IMR-90 (cell line): ENCODE data around the gene TMEM184B. TPM values are rescaled to one million over a fixed set of nuclear protein-coding genes. Genes with fewer than 3 reads are reported as not detected.

Experiments used
- ATAC-seq: fragments of 200-7000 bp; cut with Tn5 transposase; 2 replicates; pipeline ENCODE4 v1.9.1; 2020; ENCODE audit warnings: low read depth, mild to moderate bottlenecking, moderate library complexity
- BruUV-seq: library from RNA; stranded (reverse); fragments of 400-500 nt; replicated peaks from 2 replicates; lab custom pipeline; 2021; lab: Mats Ljungman, UMichigan
- CTCF ChIA-PET: fragments of 300-600 bp; formaldehyde crosslinking; extraction: SDS; loops from one replicate; lab custom pipeline; 2021; ENCODE audit warnings: antibody characterized with exemption; lab: Yijun Ruan, JAX
- POLR2A ChIA-PET: fragments of 300-600 bp; sonication (Branson Sonifier 250); formaldehyde crosslinking; loops from one replicate; lab custom pipeline; 2022; ENCODE audit warnings: antibody characterized with exemption; ENCODE audit not compliant: unreplicated experiment; lab: Charles Lee
- DNase-seq: peaks from one replicate; pipeline ENCODE4 v3.0.0; 2013
- H2AFZ ChIP-seq: replicated peaks from 2 replicates; pipeline ENCODE3; 2013; ENCODE audit warnings: low read length, mild to moderate bottlenecking; ENCODE audit not compliant: poor library complexity
- H2AK5ac ChIP-seq: 2 replicates; pipeline ENCODE4 v1.6.1; 2013; ENCODE audit warnings: low read depth, low read length, inconsistent platforms
- H2AK9ac ChIP-seq: replicated peaks from 2 replicates; pipeline ENCODE3; 2013; ENCODE audit warnings: mild to moderate bottlenecking, low read depth, low read length, moderate library complexity; ENCODE audit not compliant: poor library complexity
- H2BK120ac ChIP-seq: 2 replicates; pipeline ENCODE4 v1.6.1; 2013; ENCODE audit warnings: low read depth, low read length, inconsistent platforms
- H2BK15ac ChIP-seq: 3 replicates; pipeline ENCODE4 v1.6.1; 2013; ENCODE audit warnings: low read depth, low read length, inconsistent platforms
- H2BK20ac ChIP-seq: 2 replicates; pipeline ENCODE4 v1.6.1; 2013; ENCODE audit warnings: low read depth, mild to moderate bottlenecking, inconsistent platforms, low read length, moderate library complexity
- H2BK5ac ChIP-seq: 2 replicates; pipeline ENCODE4 v1.6.1; 2013; ENCODE audit warnings: mild to moderate bottlenecking, low read depth, low read length, inconsistent platforms; ENCODE audit not compliant: poor library complexity, severe bottlenecking
- H3K14ac ChIP-seq: replicated peaks from 2 replicates; pipeline ENCODE4 v1.6.1; 2013; ENCODE audit warnings: low read depth, low read length, inconsistent platforms
- H3K18ac ChIP-seq: 2 replicates; pipeline ENCODE4 v1.6.1; 2013; ENCODE audit warnings: low read depth, low read length, control low read depth
- H3K23ac ChIP-seq: 2 replicates; pipeline ENCODE4 v1.6.1; 2013; ENCODE audit warnings: low read depth, low read length, inconsistent platforms
- H3K27ac ChIP-seq: 2 replicates; pipeline ENCODE4 v1.5.1; 2013; ENCODE audit warnings: mild to moderate bottlenecking, control low read depth, low read length; ENCODE audit not compliant: insufficient read depth
- H3K27me3 ChIP-seq: 2 replicates; pipeline ENCODE4 v1.6.1; 2013; ENCODE audit warnings: low read length; ENCODE audit not compliant: control insufficient read depth, insufficient read depth
- H3K36me3 ChIP-seq: 2 replicates; pipeline ENCODE4 v1.6.1; 2013; ENCODE audit warnings: low read length, mixed read lengths; ENCODE audit not compliant: control insufficient read depth, insufficient read depth
- H3K4ac ChIP-seq: 2 replicates; pipeline ENCODE4 v1.6.1; 2013; ENCODE audit warnings: low read depth, low read length, inconsistent platforms
- H3K4me1 ChIP-seq: 2 replicates; pipeline ENCODE4 v1.6.1; 2013; ENCODE audit warnings: low read length, mixed read lengths; ENCODE audit not compliant: control insufficient read depth, insufficient read depth
- H3K4me2 ChIP-seq: 2 replicates; pipeline ENCODE4 v1.6.1; 2013; ENCODE audit warnings: low read depth, mild to moderate bottlenecking, control low read depth, low read length, moderate library complexity
- H3K4me3 ChIP-seq: 2 replicates; pipeline ENCODE4 v1.5.1; 2013; ENCODE audit warnings: low read depth, mild to moderate bottlenecking, control low read depth, low read length, moderate library complexity; ENCODE audit not compliant: insufficient read depth
- H3K56ac ChIP-seq: 2 replicates; pipeline ENCODE4 v1.6.1; 2013; ENCODE audit warnings: low read length, inconsistent platforms; ENCODE audit not compliant: insufficient read depth; ENCODE audit errors: extremely low read depth
- H3K79me1 ChIP-seq, 2 experiments: 2 replicates each; pipeline ENCODE4 v1.6.1; 2013; ENCODE audit warnings: low read length in 2 of 2, inconsistent platforms in 1 of 2, low read depth in 1 of 2
- H3K9ac ChIP-seq: 2 replicates; pipeline ENCODE4 v1.6.1; 2013; ENCODE audit warnings: low read depth, low read length, control low read depth
- H3K9me1 ChIP-seq: 2 replicates; pipeline ENCODE4 v1.6.1; 2013; ENCODE audit warnings: low read length, inconsistent platforms; ENCODE audit not compliant: insufficient read depth
- H3K9me3 ChIP-seq: 2 replicates; pipeline ENCODE4 v1.6.1; 2013; ENCODE audit warnings: low read length; ENCODE audit not compliant: control insufficient read depth, insufficient read depth
- H4K20me1 ChIP-seq: 2 replicates; pipeline ENCODE4 v1.6.1; 2013; ENCODE audit warnings: low read length, inconsistent platforms; ENCODE audit not compliant: insufficient read depth
- H4K5ac ChIP-seq: 2 replicates; pipeline ENCODE4 v1.6.1; 2013; ENCODE audit warnings: mild to moderate bottlenecking, low read depth, low read length, control low read depth
- H4K8ac ChIP-seq, 2 experiments: 2 replicates each; pipeline ENCODE4 v1.6.1; 2013; ENCODE audit warnings: low read depth in 2 of 2, low read length in 2 of 2, control low read depth in 1 of 2, inconsistent platforms in 1 of 2
- H4K91ac ChIP-seq: 2 replicates; pipeline ENCODE4 v1.6.1; 2013; ENCODE audit warnings: low read depth, low read length, inconsistent platforms; ENCODE audit not compliant: insufficient read depth
- BHLHE40 ChIP-seq: fragments of 150-350 bp; IDR thresholded peaks from 2 replicates; pipeline ENCODE4 v1.6.1; 2016; ENCODE audit warnings: mild to moderate bottlenecking, low read depth, low read length
- CEBPB ChIP-seq: IDR thresholded peaks from 2 replicates; pipeline ENCODE4 v1.6.1; 2012; ENCODE audit warnings: low read depth, low read length, improper control_type of control experiment
- CHD1 ChIP-seq: IDR thresholded peaks from 2 replicates; pipeline ENCODE4 v1.6.1; 2012; ENCODE audit warnings: low read depth, low read length, improper control_type of control experiment
- CTCF ChIP-seq: conservative IDR thresholded peaks from 2 replicates; pipeline ENCODE4 v1.5.1; 2012; ENCODE audit warnings: mild to moderate bottlenecking, low read depth, low read length, improper control_type of control experiment
- ELK1 ChIP-seq: fragments of 150-350 bp; IDR thresholded peaks from 2 replicates; pipeline ENCODE4 v1.6.1; 2016; ENCODE audit warnings: low read depth, mild to moderate bottlenecking, low read length, moderate library complexity, borderline replicate concordance
- FOS ChIP-seq: fragments of 150-350 bp; IDR thresholded peaks from 2 replicates; pipeline ENCODE4 v1.6.1; 2016; ENCODE audit warnings: low read depth, low read length
- MAZ ChIP-seq: IDR thresholded peaks from 2 replicates; pipeline ENCODE4 v1.6.1; 2012; ENCODE audit warnings: low read depth, mild to moderate bottlenecking, low read length, improper control_type of control experiment, moderate library complexity, borderline replicate concordance
- MXI1 ChIP-seq: IDR thresholded peaks from 2 replicates; pipeline ENCODE4 v1.6.1; 2012; ENCODE audit warnings: low read depth, mild to moderate bottlenecking, low read length, moderate library complexity, borderline replicate concordance
- NFE2L2 ChIP-seq: fragments of 150-350 bp; IDR thresholded peaks from 2 replicates; pipeline ENCODE4 v1.6.1; 2016; ENCODE audit warnings: low read depth, mild to moderate bottlenecking, low read length
- RCOR1 ChIP-seq: IDR thresholded peaks from 2 replicates; pipeline ENCODE4 v1.6.1; 2012; ENCODE audit warnings: mild to moderate bottlenecking, low read length, improper control_type of control experiment; ENCODE audit not compliant: insufficient replicate concordance
- USF2 ChIP-seq: fragments of 150-350 bp; IDR thresholded peaks from 2 replicates; pipeline ENCODE4 v1.6.1; 2017; ENCODE audit warnings: mild to moderate bottlenecking, antibody characterized with exemption, low read length, low read depth
- WGBS, 2 experiments: methylation state at CpG; one replicate each; pipeline versions ENCODE4 v1.1.5 to v1.1.7; 2013; ENCODE audit warnings: missing lambda C conversion rate in 2 of 2; ENCODE audit not compliant: insufficient read length in 1 of 2; ENCODE audit errors: extremely low coverage in 2 of 2; 5-methylcytosine and 5-hydroxymethylcytosine counted together
- dilution Hi-C: fragments of 300-500 bp; cut with HindIII; formaldehyde crosslinking; loops from one replicate; pipeline ENCODE4 v1.14.3; 2018; ENCODE audit warnings: low sequenced_read_pairs; ENCODE audit not compliant: unreplicated experiment
- in situ Hi-C: fragments of 300-500 bp; cut with MboI; formaldehyde crosslinking; loops from 3 replicates; pipeline ENCODE4 v1.14.3; 2019; ENCODE audit warnings: low sequenced_read_pairs, inconsistent platforms, mixed read lengths
- intact Hi-C: fragments of 100-400 bp; cut with micrococcal nuclease; formaldehyde crosslinking; loops from 2 replicates; pipeline ENCODE4 v1.10.0; 2022
- polyA plus RNA-seq, 3 experiments: library from polyadenylated mRNA; depleted of rRNA; stranded (reverse); fragments of >200 nt; gene quantifications; 2 replicates each; pipeline ENCODE4 v1.2.3, GENCODE V29; 2012; ENCODE audit warnings: low replicate concordance in 1 of 3
- total RNA-seq: library from RNA; depleted of rRNA; stranded (reverse); fragments of >200 nt; gene quantifications from 2 replicates; pipeline ENCODE4 v1.2.3, GENCODE V29; 2012

Gene TMEM184B
- total and polyA plus RNA-seq, 2 of the 4 experiments (the other 2 are of a cell fraction): 9.1 to 81.1 TPM

- TF ChIP-seq CHD1: no peak
Observed at GRCh38 chr22:38298312-38299005, 25.6 kb upstream of the TMEM184B start (continued).

- no peak overlapping the region for H2BK5ac ChIP-seq
- no peak overlapping the region for H4K91ac ChIP-seq
- no peaks in the 10 kb centered on the region for H3K9me3 ChIP-seq
- H3K9ac ChIP-seq: no peak overlapping the region
- peaks cover 30 to 91% of the 10 kb centered on the region in 2 experiments for H3K79me1 ChIP-seq
- H4K8ac ChIP-seq: no peak overlapping the region
- no peak overlapping the region for H3K18ac ChIP-seq
- H2BK120ac ChIP-seq: no peak overlapping the region
- no peaks in the 10 kb centered on the region for H3K27me3 ChIP-seq
- H3K9me1 ChIP-seq: no peaks in the 10 kb centered on the region
- no peak overlapping the region for H2BK20ac ChIP-seq
- no peak overlapping the region for H2AK5ac ChIP-seq
- H3K36me3 ChIP-seq: peaks cover 96% of the 10 kb centered on the region
- peaks cover 3% of the 10 kb centered on the region; the same call in 1 of the 2 replicates for H3K4me1 ChIP-seq
- H4K5ac ChIP-seq: no peak overlapping the region
- H3K14ac ChIP-seq: no peak overlapping the region
- no peak overlapping the region for H2BK15ac ChIP-seq
- POLR2A ChIA-PET: no interaction called here
- no TSS peak for BruUV-seq
- in situ Hi-C loops: no loop called here
- H3K4ac ChIP-seq: no peak overlapping the region
- H2AK9ac ChIP-seq: peak overlapping the region; percentile 76
- H3K23ac ChIP-seq: no peak overlapping the region
- dilution Hi-C loops: no loop called here
- H4K20me1 ChIP-seq: peaks cover 93% of the 10 kb centered on the region
- DNase-seq (no peak), ATAC-seq (no peak)
- no peak overlapping the region for H3K4me2 ChIP-seq
- 84% methylated on average over 3 of the region's 4 CpGs; no CpG with 5 or more reads in 1 of the 2 experiments for WGBS, 2 experiments
- TF ChIP-seq BHLHE40: no peak
- TF ChIP-seq ELK1: no peak
- no peak for TF ChIP-seq NFE2L2
- TF ChIP-seq FOS: no peak
- TF ChIP-seq MXI1: no peak
- TF ChIP-seq MAZ: no peak
- TF ChIP-seq RCOR1: no peak
- no peak for TF ChIP-seq CTCF
- no peak for TF ChIP-seq USF2
- TF ChIP-seq CEBPB: no peak
- no peak overlapping the region for H3K4me3 ChIP-seq
- intact Hi-C loops: no loop called here
- H3K27ac ChIP-seq: no peak overlapping the region
- H2AFZ ChIP-seq: no peak overlapping the region
- H3K56ac ChIP-seq: no peak overlapping the region
- CTCF ChIA-PET: no interaction called here
Observed at GRCh38 chr22:38296372-38296771, 23.6 kb upstream of the TMEM184B start.
